ENCODE data around the gene XPNPEP1.

DNA sequence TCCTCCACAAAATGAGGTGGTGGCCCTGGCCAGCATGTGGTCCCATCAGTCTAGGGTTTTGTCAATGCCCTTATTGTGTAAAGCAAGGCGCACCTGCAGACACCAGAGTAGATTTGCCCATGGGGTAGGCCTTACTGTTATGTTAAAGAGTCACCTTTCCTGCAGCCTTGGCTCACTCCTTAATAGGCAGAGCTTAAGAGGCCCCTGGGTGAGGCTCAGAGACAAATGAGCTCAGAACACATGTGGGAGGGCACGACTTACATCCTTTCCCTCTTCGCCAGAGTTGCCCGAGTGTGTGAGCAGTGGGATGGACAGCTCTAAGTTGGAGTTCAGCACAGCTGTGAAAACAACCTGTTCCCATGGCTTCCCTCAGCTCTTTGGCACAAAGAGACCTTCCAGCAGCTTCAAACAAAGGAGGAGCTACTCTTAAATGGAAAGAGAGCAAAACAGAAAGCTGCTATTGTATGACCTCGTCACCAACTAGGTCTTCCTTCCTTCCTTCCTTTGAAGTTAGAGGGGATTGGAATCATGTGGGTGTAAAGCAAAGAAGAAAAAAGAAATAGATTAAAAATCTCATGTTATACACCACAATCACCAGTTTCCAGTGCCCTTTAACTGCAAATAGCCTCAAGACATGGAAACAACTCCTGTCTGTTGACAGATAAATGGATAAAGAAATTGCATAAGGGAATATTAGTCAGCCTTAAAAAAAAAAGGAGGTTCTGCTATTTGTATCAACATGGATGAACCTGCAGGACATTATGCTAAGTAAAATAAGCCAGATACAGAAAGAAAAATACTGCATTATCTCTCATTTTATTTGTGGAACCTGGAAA lies 11.9 kb upstream of the XPNPEP1 start:
- TF ChIP-seq, protein P1, sequence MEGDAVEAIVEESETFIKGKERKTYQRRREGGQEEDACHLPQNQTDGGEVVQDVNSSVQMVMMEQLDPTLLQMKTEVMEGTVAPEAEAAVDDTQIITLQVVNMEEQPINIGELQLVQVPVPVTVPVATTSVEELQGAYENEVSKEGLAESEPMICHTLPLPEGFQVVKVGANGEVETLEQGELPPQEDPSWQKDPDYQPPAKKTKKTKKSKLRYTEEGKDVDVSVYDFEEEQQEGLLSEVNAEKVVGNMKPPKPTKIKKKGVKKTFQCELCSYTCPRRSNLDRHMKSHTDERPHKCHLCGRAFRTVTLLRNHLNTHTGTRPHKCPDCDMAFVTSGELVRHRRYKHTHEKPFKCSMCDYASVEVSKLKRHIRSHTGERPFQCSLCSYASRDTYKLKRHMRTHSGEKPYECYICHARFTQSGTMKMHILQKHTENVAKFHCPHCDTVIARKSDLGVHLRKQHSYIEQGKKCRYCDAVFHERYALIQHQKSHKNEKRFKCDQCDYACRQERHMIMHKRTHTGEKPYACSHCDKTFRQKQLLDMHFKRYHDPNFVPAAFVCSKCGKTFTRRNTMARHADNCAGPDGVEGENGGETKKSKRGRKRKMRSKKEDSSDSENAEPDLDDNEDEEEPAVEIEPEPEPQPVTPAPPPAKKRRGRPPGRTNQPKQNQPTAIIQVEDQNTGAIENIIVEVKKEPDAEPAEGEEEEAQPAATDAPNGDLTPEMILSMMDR (IDR thresholded peaks at IDR 0.05) = no peak
- no peak for TF ChIP-seq POLR2A (IDR thresholded peaks at IDR 0.05)

Measured in lower leg skin (tissue), 3 donors.